GM23338 (cell line): ENCODE data around the gene KDM4B. TPM values are rescaled to one million over a fixed set of nuclear protein-coding genes. Genes with fewer than 3 reads are reported as not detected.
A peak's percentile ranks its signal among the peaks of the same experiment; 100 is the strongest.

Experiments used
- ATAC-seq: fragments of 200-7000 bp; cut with Tn5 transposase; 3 replicates; pipeline ENCODE4 v1.9.1; 2020
- DNase-seq: peaks from one replicate; pipeline ENCODE4 v3.0.0-alpha.2; 2015; ENCODE audit warnings: low spot score
- H2AFZ ChIP-seq: fragments of 200-600 bp; sonication (generic); 2 replicates; pipeline ENCODE4 v1.8.0; 2016; ENCODE audit warnings: antibody characterized with exemption, mild to moderate bottlenecking, moderate library complexity
- H3F3A ChIP-seq: fragments of 200-600 bp; sonication (generic); replicated peaks from 2 replicates; pipeline ENCODE4 v1.8.0; 2017; ENCODE audit warnings: antibody characterized with exemption, mixed run types, low read depth
- H3K27ac ChIP-seq: fragments of 200-600 bp; sonication (generic); 2 replicates; pipeline ENCODE4 v1.6.1; 2016; ENCODE audit warnings: low read depth
- H3K27me3 ChIP-seq: fragments of 200-600 bp; sonication (generic); 2 replicates; pipeline ENCODE4 v1.8.0; 2016; ENCODE audit warnings: mild to moderate bottlenecking, mixed run types, moderate library complexity; ENCODE audit not compliant: insufficient read depth
- H3K36me3 ChIP-seq: fragments of 200-600 bp; sonication (generic); 2 replicates; pipeline ENCODE4 v1.8.0; 2016; ENCODE audit warnings: mild to moderate bottlenecking; ENCODE audit not compliant: insufficient read depth
- H3K4me1 ChIP-seq: fragments of 200-600 bp; sonication (generic); 2 replicates; pipeline ENCODE4 v1.8.0; 2016; ENCODE audit warnings: mild to moderate bottlenecking, moderate library complexity; ENCODE audit not compliant: insufficient read depth
- H3K4me2 ChIP-seq: fragments of 200-600 bp; sonication (generic); 2 replicates; pipeline ENCODE4 v1.7.1; 2017; ENCODE audit warnings: mixed run types
- H3K4me3 ChIP-seq: fragments of 200-600 bp; sonication (generic); 2 replicates; pipeline ENCODE4 v1.6.1; 2016; ENCODE audit warnings: mixed run types
- H3K79me2 ChIP-seq: fragments of 200-600 bp; sonication (generic); replicated peaks from 2 replicates; pipeline ENCODE4 v1.8.0; 2017; ENCODE audit warnings: mild to moderate bottlenecking; ENCODE audit not compliant: insufficient read depth
- H3K9me2 ChIP-seq: fragments of 200-600 bp; sonication (generic); 2 replicates; pipeline ENCODE4 v1.8.0; 2017; ENCODE audit not compliant: insufficient read depth
- H4K20me1 ChIP-seq: fragments of 200-600 bp; sonication (generic); replicated peaks from 2 replicates; pipeline ENCODE4 v1.8.0; 2017; ENCODE audit warnings: mild to moderate bottlenecking; ENCODE audit not compliant: insufficient read depth
- H3K27ac Mint-ChIP-seq: 2 replicates; pipeline ENCODE4 v1.8.0; 2020; ENCODE audit warnings: inconsistent platforms, mild to moderate bottlenecking, moderate library complexity, mixed read lengths
- H3K27me3 Mint-ChIP-seq: 3 replicates; pipeline ENCODE4 v1.8.0; 2022; ENCODE audit warnings: low read depth, mild to moderate bottlenecking, moderate library complexity, mixed read lengths, inconsistent platforms; ENCODE audit not compliant: insufficient read depth, poor library complexity
- H3K36me3 Mint-ChIP-seq: 3 replicates; pipeline ENCODE4 v1.8.0; 2021; ENCODE audit warnings: low read depth, mild to moderate bottlenecking, inconsistent platforms, moderate library complexity, mixed read lengths
- H3K4me1 Mint-ChIP-seq: 3 replicates; pipeline ENCODE4 v1.8.0; 2020; ENCODE audit warnings: mild to moderate bottlenecking, inconsistent platforms, mixed read lengths
- H3K4me3 Mint-ChIP-seq: 3 replicates; pipeline ENCODE4 v1.8.0; 2021; ENCODE audit warnings: moderate library complexity, mild to moderate bottlenecking, inconsistent platforms, mixed read lengths
- H3K9me3 Mint-ChIP-seq: 3 replicates; pipeline ENCODE4 v1.8.0; 2020; ENCODE audit warnings: moderate library complexity, mild to moderate bottlenecking, inconsistent platforms, mixed read lengths
- EZH2 ChIP-seq: fragments of 200-600 bp; sonication (generic); IDR thresholded peaks from one replicate; pipeline ENCODE4 v1.8.0; 2017; ENCODE audit warnings: antibody characterized with exemption, mild to moderate bottlenecking, low read depth; ENCODE audit not compliant: unreplicated experiment
- EZH2phosphoT487 ChIP-seq: fragments of 200-600 bp; sonication (generic); IDR thresholded peaks from one replicate; pipeline ENCODE4 v1.8.1; 2018; ENCODE audit warnings: antibody characterized with exemption; ENCODE audit not compliant: unreplicated experiment
- JUNB ChIP-seq: IDR thresholded peaks from one replicate; pipeline ENCODE4 v1.6.1; 2016; ENCODE audit warnings: antibody characterized with exemption; ENCODE audit not compliant: unreplicated experiment
- NANOG ChIP-seq: IDR thresholded peaks from 2 replicates; pipeline ENCODE4 v1.6.1; 2016; ENCODE audit warnings: antibody characterized with exemption, borderline replicate concordance
- REST ChIP-seq: IDR thresholded peaks from one replicate; pipeline ENCODE4 v1.6.1; 2018; ENCODE audit warnings: antibody characterized with exemption; ENCODE audit not compliant: unreplicated experiment
- ZNF331 ChIP-seq: fragments of 250-450 bp; sonication (Bioruptor Pico); IDR thresholded peaks from 2 replicates; pipeline ENCODE4 v1.5.0; 2020; ENCODE audit warnings: low read depth, mild to moderate bottlenecking, moderate library complexity
- ZNF462 ChIP-seq: fragments of 250-450 bp; sonication (Bioruptor Pico); IDR thresholded peaks from 2 replicates; pipeline ENCODE4 v1.5.0; 2020; ENCODE audit warnings: mild to moderate bottlenecking, moderate library complexity
- polyA plus RNA-seq: library from polyadenylated mRNA; unstranded; fragments of >200 nt; fragmentation: Nextera tagmentation; extraction: Ambion mirVana; gene quantifications from 2 replicates; pipeline ENCODE4 v1.2.1, GENCODE V29; 2016
- total RNA-seq: library from RNA; depleted of rRNA; stranded (reverse); fragments of >200 nt; shearing (Covaris generic); gene quantifications from 2 replicates; pipeline ENCODE4 v1.2.3, GENCODE V29; 2014

The KDM4B gene
- total and polyA plus RNA-seq, 2 experiments from 2014 or later = 9.1 to 27.6 TPM

- Mint-ChIP-seq H3K4me1 (peaks cover 13% of the 10 kb centered on the region; the same call in 2 of the 3 replicates), H3K36me3 (peaks cover 4% of the 10 kb centered on the region; the same call in 1 of the 3 replicates), H3K27ac (peak overlapping the region; percentile 52; the same call in 1 of the 2 replicates), H3K27me3 (peaks cover 7% of the 10 kb centered on the region), H3K9me3 (no peaks in the 10 kb centered on the region), H3K4me3 (no peak overlapping the region)
- Histone ChIP-seq H3F3A (no peaks in the 10 kb centered on the region; the same call in 1 of the 2 replicates), H3K27me3 (no peaks in the 10 kb centered on the region), H3K4me1 (no peaks in the 10 kb centered on the region), H3K27ac (no peak overlapping the region), H3K4me2 (no peak overlapping the region), H2AFZ (no peak overlapping the region), H3K9me2 (no peaks in the 10 kb centered on the region), H3K79me2 (no peaks in the 10 kb centered on the region), H3K4me3 (no peak overlapping the region), H4K20me1 (no peaks in the 10 kb centered on the region; the same call in 1 of the 2 replicates), H3K36me3 (no peaks in the 10 kb centered on the region; the same call in 1 of the 2 replicates)
- DNase-seq (no peak), ATAC-seq (no peak)
- no peak for TF ChIP-seq NANOG
- TF ChIP-seq JUNB = no peak
- no peak for TF ChIP-seq ZNF462 (CRISPR knock-in tag)
Observed at GRCh38 chr19:5083547-5083965, 114.6 kb downstream of the KDM4B start.

- peaks cover 3% of the 10 kb centered on the region; the same call in 1 of the 2 replicates for H3K36me3 ChIP-seq
- H3K27ac Mint-ChIP-seq = no peak overlapping the region
- TF ChIP-seq EZH2 (no peak), ZNF331 (CRISPR knock-in tag) (no peak), EZH2phosphoT487 (no peak), REST (no peak)
Observed at GRCh38 chr19:5085566-5085965, 116.7 kb downstream of the KDM4B start.

More at GRCh38 chr19:5085566-5085965, 116.7 kb downstream of the KDM4B start:
- Mint-ChIP-seq H3K4me1 (peaks cover 13% of the 10 kb centered on the region; the same call in 2 of the 3 replicates), H3K27me3 (peaks cover 7% of the 10 kb centered on the region), H3K4me3 (no peak overlapping the region), H3K36me3 (peaks cover 9% of the 10 kb centered on the region; the same call in 1 of the 3 replicates), H3K9me3 (no peaks in the 10 kb centered on the region)
- Histone ChIP-seq H3K4me1 (no peaks in the 10 kb centered on the region), H3K9me2 (no peaks in the 10 kb centered on the region), H4K20me1 (no peaks in the 10 kb centered on the region), H3K27me3 (no peaks in the 10 kb centered on the region), H3K4me3 (no peak overlapping the region), H3K27ac (no peak overlapping the region), H3F3A (no peaks in the 10 kb centered on the region; the same call in 1 of the 2 replicates), H3K79me2 (no peaks in the 10 kb centered on the region), H3K4me2 (no peak overlapping the region), H2AFZ (no peak overlapping the region)
- DNase-seq (no peak), ATAC-seq (no peak)
